Measurements from ENCODE around the gene CPLANE2. TPM values are rescaled to one million over a fixed set of nuclear protein-coding genes. Genes with fewer than 3 reads are reported as not detected.
A peak's percentile ranks its signal among the peaks of the same experiment; 100 is the strongest.

Gene CPLANE2
- total and polyA plus RNA-seq, 2 of the 4 experiments (the other 2 are of a cell fraction), result 3.2 to 5.8 TPM

DNA sequence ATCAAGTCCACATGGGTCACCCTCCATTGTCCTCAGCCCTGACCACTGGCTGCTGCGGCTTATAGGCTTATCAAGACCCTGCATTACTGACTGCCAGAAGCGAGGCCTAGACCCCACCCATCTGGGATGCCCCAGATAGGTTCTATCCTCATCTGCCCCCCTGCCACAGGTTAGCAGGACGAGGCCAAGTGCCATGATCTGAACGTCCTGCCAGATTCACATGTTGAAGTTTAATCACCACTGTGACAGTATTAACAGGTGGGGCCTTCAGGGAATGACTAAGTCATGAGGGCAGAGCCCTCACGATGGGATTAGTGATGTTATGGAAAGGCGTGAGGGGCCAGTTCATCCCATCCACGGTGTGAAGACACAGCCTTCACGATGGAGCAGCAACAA is 6.2 kb upstream of the CPLANE2 start:
- peaks cover 4% of the 10 kb centered on the region; the same call in 1 of the 2 replicates for H3K4me1 ChIP-seq (ENCODE audit: control insufficient read depth, insufficient read depth, low read length)
- no peak overlapping the region for H3K4me3 ChIP-seq (ENCODE audit: insufficient read depth, low read depth, low read length)
- in situ Hi-C loops (cut with MboI; ENCODE audit: low sequenced_read_pairs) (loop anchor here (5.0 kb wide), 1 partner anchor 166 kb away; no protein-coding TSS in a partner anchor), dilution Hi-C loops (cut with HindIII; ENCODE audit: low sequenced_read_pairs, unreplicated experiment) (no loop called here), intact Hi-C loops (cut with micrococcal nuclease) (loop anchor here (5.0 kb wide), 1 partner anchor 36 kb away; no protein-coding TSS in a partner anchor)
- no peak overlapping the region for H4K91ac ChIP-seq (ENCODE audit: insufficient read depth, low read depth, low read length)
- H3K9me3 ChIP-seq (ENCODE audit: control insufficient read depth, insufficient read depth, low read length), result no peaks in the 10 kb centered on the region
- ATAC-seq (ENCODE audit: low read depth) (no peak), DNase-seq (no peak)
- 0 out of 2 replicates have a peak overlapping the region, but pooled peaks have one; percentile 16 for H2AK5ac ChIP-seq (ENCODE audit: low read depth, low read length)
- H3K27me3 ChIP-seq (ENCODE audit: control insufficient read depth, insufficient read depth, low read length), result no peaks in the 10 kb centered on the region
- TF ChIP-seq MXI1 (IDR thresholded peaks at IDR 0.05; ENCODE audit: borderline replicate concordance, low read depth, low read length) (no peak), MAZ (IDR thresholded peaks at IDR 0.05; ENCODE audit: borderline replicate concordance, low read depth, low read length) (no peak), CEBPB (IDR thresholded peaks at IDR 0.05; ENCODE audit: low read depth, low read length) (no peak), MAFK (IDR thresholded peaks at IDR 0.05; ENCODE audit: low read depth, low read length) (no peak), RCOR1 (IDR thresholded peaks at IDR 0.05; ENCODE audit: insufficient replicate concordance, low read length) (no peak), SMC3 (IDR thresholded peaks at IDR 0.05; ENCODE audit: low read depth, low read length) (no peak), RAD21 (IDR thresholded peaks at IDR 0.05; ENCODE audit: low read length) (no peak), FOS (IDR thresholded peaks at IDR 0.05; ENCODE audit: low read depth, low read length) (no peak)
- TF ChIP-seq, protein P1, sequence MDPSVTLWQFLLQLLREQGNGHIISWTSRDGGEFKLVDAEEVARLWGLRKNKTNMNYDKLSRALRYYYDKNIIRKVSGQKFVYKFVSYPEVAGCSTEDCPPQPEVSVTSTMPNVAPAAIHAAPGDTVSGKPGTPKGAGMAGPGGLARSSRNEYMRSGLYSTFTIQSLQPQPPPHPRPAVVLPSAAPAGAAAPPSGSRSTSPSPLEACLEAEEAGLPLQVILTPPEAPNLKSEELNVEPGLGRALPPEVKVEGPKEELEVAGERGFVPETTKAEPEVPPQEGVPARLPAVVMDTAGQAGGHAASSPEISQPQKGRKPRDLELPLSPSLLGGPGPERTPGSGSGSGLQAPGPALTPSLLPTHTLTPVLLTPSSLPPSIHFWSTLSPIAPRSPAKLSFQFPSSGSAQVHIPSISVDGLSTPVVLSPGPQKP (IDR thresholded peaks at IDR 0.05; ENCODE audit: borderline replicate concordance, low read depth, low read length), result no peak
- TF ChIP-seq, protein P2, sequence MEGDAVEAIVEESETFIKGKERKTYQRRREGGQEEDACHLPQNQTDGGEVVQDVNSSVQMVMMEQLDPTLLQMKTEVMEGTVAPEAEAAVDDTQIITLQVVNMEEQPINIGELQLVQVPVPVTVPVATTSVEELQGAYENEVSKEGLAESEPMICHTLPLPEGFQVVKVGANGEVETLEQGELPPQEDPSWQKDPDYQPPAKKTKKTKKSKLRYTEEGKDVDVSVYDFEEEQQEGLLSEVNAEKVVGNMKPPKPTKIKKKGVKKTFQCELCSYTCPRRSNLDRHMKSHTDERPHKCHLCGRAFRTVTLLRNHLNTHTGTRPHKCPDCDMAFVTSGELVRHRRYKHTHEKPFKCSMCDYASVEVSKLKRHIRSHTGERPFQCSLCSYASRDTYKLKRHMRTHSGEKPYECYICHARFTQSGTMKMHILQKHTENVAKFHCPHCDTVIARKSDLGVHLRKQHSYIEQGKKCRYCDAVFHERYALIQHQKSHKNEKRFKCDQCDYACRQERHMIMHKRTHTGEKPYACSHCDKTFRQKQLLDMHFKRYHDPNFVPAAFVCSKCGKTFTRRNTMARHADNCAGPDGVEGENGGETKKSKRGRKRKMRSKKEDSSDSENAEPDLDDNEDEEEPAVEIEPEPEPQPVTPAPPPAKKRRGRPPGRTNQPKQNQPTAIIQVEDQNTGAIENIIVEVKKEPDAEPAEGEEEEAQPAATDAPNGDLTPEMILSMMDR (conservative IDR thresholded peaks at IDR 0.05; ENCODE audit: low read depth, low read length), result no peak
- TF ChIP-seq, protein P3, sequence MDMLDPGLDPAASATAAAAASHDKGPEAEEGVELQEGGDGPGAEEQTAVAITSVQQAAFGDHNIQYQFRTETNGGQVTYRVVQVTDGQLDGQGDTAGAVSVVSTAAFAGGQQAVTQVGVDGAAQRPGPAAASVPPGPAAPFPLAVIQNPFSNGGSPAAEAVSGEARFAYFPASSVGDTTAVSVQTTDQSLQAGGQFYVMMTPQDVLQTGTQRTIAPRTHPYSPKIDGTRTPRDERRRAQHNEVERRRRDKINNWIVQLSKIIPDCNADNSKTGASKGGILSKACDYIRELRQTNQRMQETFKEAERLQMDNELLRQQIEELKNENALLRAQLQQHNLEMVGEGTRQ (IDR thresholded peaks at IDR 0.05; ENCODE audit: low read depth, low read length), result no peak
- H3K14ac ChIP-seq (replicated peaks; ENCODE audit: low read depth, low read length), result no peak overlapping the region
- no peak overlapping the region for H3K4ac ChIP-seq (ENCODE audit: low read depth, low read length)
- H3K79me1 ChIP-seq (ENCODE audit: low read depth in 1 of 2, low read length in 2 of 2), result peaks cover 13 to 15% of the 10 kb centered on the region in 2 experiments
- no TSS peak for BruUV-seq (replicated peaks)
- peaks cover 8% of the 10 kb centered on the region for H3K36me3 ChIP-seq (ENCODE audit: control insufficient read depth, insufficient read depth, low read length)
- H2AK9ac ChIP-seq (replicated peaks; ENCODE audit: low read depth, low read length, poor library complexity), result no peak overlapping the region
- H2BK15ac ChIP-seq (ENCODE audit: low read depth, low read length), result no peak overlapping the region
- H4K8ac ChIP-seq (ENCODE audit: low read depth in 2 of 2, low read length in 2 of 2), result no peak overlapping the region
- WGBS, 2 experiments (ENCODE audit: extremely low coverage in 2 of 2, insufficient read length in 1 of 2), result 78% methylated on average over 4 of the region's 8 CpGs; no CpG with 5 or more reads in 1 of the 2 experiments
- no peak overlapping the region for H3K23ac ChIP-seq (ENCODE audit: low read depth, low read length)
- no peak overlapping the region for H4K5ac ChIP-seq (ENCODE audit: low read depth, low read length)
- H3K27ac ChIP-seq (ENCODE audit: insufficient read depth, low read length), result no peak overlapping the region
- peaks cover 8% of the 10 kb centered on the region for H3K9me1 ChIP-seq (ENCODE audit: insufficient read depth, low read length)
- 0 out of 2 replicates have a peak, but pooled peaks cover 4% of the 10 kb centered on the region for H4K20me1 ChIP-seq (ENCODE audit: insufficient read depth, low read length)
- ChIA-PET CTCF (no interaction called here), POLR2A (ENCODE audit: unreplicated experiment) (no interaction called here)
- H2BK20ac ChIP-seq (ENCODE audit: low read depth, low read length), result no peak overlapping the region
- H2AFZ ChIP-seq (replicated peaks; ENCODE audit: low read length, poor library complexity), result peak overlapping the region; percentile 43
- no peak overlapping the region for H3K56ac ChIP-seq (ENCODE audit: extremely low read depth, insufficient read depth, low read length)
- no peak overlapping the region for H3K4me2 ChIP-seq (ENCODE audit: low read depth, low read length)
- no peak overlapping the region for H2BK5ac ChIP-seq (ENCODE audit: low read depth, low read length, poor library complexity, severe bottlenecking)
- no peak overlapping the region for H3K18ac ChIP-seq (ENCODE audit: low read depth, low read length)
- no peak overlapping the region for H3K9ac ChIP-seq (ENCODE audit: low read depth, low read length)
- H2BK120ac ChIP-seq (ENCODE audit: low read depth, low read length), result no peak overlapping the region

All from IMR-90 (cell line).